ENCODE measurements around the gene OAS3. TPM values are rescaled to one million over a fixed set of nuclear protein-coding genes. Genes with fewer than 3 reads are reported as not detected.

OAS3 gene
- polyA plus RNA-seq, 1 of the 3 experiments (the other 2 are of a cell fraction): 3.0 TPM

GRCh38 chr12:113000433-113000832 is 62.2 kb downstream of the OAS3 start:
- WGBS (ENCODE audit: low lambda C conversion rate): 53% methylated on average over 6 of the region's 6 CpGs
- no peaks in the 10 kb centered on the region for H3K79me2 ChIP-seq (ENCODE audit: insufficient read depth)
- CTCF ChIA-PET: no interaction called here
- H2AFZ ChIP-seq (ENCODE audit: low read depth): no peak overlapping the region
- POLR2A ChIA-PET: no interaction called here
- no peak overlapping the region for H3K4me3 ChIP-seq (ENCODE audit: low read depth in 2 of 2, low read length in 1 of 2)
- H3K9me2 ChIP-seq: no peaks in the 10 kb centered on the region
- no peak overlapping the region for H3K9ac ChIP-seq
- no peaks in the 10 kb centered on the region for H3K36me3 ChIP-seq (replicated peaks in 1 of 2; ENCODE audit: control insufficient read depth in 1 of 2, insufficient read depth in 2 of 2, low read length in 1 of 2)
- no peaks in the 10 kb centered on the region for H3K27me3 ChIP-seq (ENCODE audit: insufficient read depth)
- no peak overlapping the region for H3K27ac ChIP-seq (ENCODE audit: low read depth in 2 of 2, low read length in 1 of 2)
- DNase-seq: no peak
- no peaks in the 10 kb centered on the region for H3F3A ChIP-seq (replicated peaks; ENCODE audit: insufficient read depth)
- no peaks in the 10 kb centered on the region for H4K20me1 ChIP-seq (ENCODE audit: insufficient read depth)
- no peaks in the 10 kb centered on the region for H3K9me3 ChIP-seq
- no peak for TF ChIP-seq GABPA (IDR thresholded peaks at IDR 0.05; ENCODE audit: low read depth)
- no peak for TF ChIP-seq FOXM1 (IDR thresholded peaks at IDR 0.05; ENCODE audit: low read depth)
- TF ChIP-seq EP300 (IDR thresholded peaks at IDR 0.05; ENCODE audit: borderline replicate concordance in 1 of 2, low read depth in 1 of 2, low read length in 1 of 2): no peak
- no peak for TF ChIP-seq USF2 (IDR thresholded peaks at IDR 0.05; ENCODE audit: borderline replicate concordance, low read depth, low read length)
- TF ChIP-seq TEAD4 (IDR thresholded peaks at IDR 0.05; ENCODE audit: borderline replicate concordance, insufficient read depth): no peak
- no peak for TF ChIP-seq MAX (IDR thresholded peaks at IDR 0.05; ENCODE audit: low read depth)
- TF ChIP-seq NFIC (IDR thresholded peaks at IDR 0.05; ENCODE audit: borderline replicate concordance): no peak
- TF ChIP-seq CTCF (IDR thresholded peaks at IDR 0.05): no peak
- no peak for TF ChIP-seq MEF2A (IDR thresholded peaks at IDR 0.05; ENCODE audit: borderline replicate concordance, low read depth)
- no peak for TF ChIP-seq TAF1 (IDR thresholded peaks at IDR 0.05; ENCODE audit: borderline replicate concordance, low read depth, low read length)
- no peak for TF ChIP-seq PBX3 (IDR thresholded peaks at IDR 0.05)
- TF ChIP-seq GATA2 (CRISPR knock-in tag; IDR thresholded peaks at IDR 0.05): no peak
- no peak for TF ChIP-seq SIN3A (IDR thresholded peaks at IDR 0.05; ENCODE audit: borderline replicate concordance, low read depth, low read length)
- no peak for TF ChIP-seq USF1 (IDR thresholded peaks at IDR 0.05; ENCODE audit: borderline replicate concordance, low read depth)
- no peak overlapping the region for H3K4me2 ChIP-seq
- H3K4me1 ChIP-seq (ENCODE audit: control insufficient read depth in 1 of 2, insufficient read depth in 2 of 2, low read depth in 1 of 2, low read length in 1 of 2): peaks cover 0 to 2% of the 10 kb centered on the region in 2 experiments; a peak in 1 of 4 replicates
